Measurements from ENCODE around the gene ARX. TPM values are rescaled to one million over a fixed set of nuclear protein-coding genes. Genes with fewer than 3 reads are reported as not detected.

Gene ARX
- total and polyA plus RNA-seq, 11 donors = not detected

- Histone ChIP-seq H3K4me3 (no peak overlapping the region), H3K4me1 (no peaks in the 10 kb centered on the region), H3K27ac (no peak overlapping the region), H3K36me3 (no peaks in the 10 kb centered on the region), H3K9me3 (no peaks in the 10 kb centered on the region), H3K27me3 (peaks cover 0 to 4% (median 0%) of the 10 kb centered on the region in 9 donors)
- intact Hi-C loops (cut with DNase I) = no loop called here
- DNase-seq (no peak), ATAC-seq (no peak)
- 65 to 79% (median 71%) methylated on average over 3 of the region's 3 CpGs for WGBS, 4 donors
- TF ChIP-seq POLR2A (IDR thresholded peaks at IDR 0.05) = no peak
- no peak for TF ChIP-seq CTCF (IDR thresholded peaks at IDR 0.05)
Observed at GRCh38 chrX:25034889-25035288, 19.1 kb upstream of the ARX start.

GRCh38 chrX:25029288-25029825, 13.6 kb upstream of the ARX start:
- Histone ChIP-seq H3K4me3 (no peak overlapping the region), H3K9me3 (no peaks in the 10 kb centered on the region), H3K27me3 (peaks cover 0 to 32% (median 3%) of the 10 kb centered on the region in 9 donors), H3K36me3 (no peaks in the 10 kb centered on the region), H3K4me1 (no peaks in the 10 kb centered on the region), H3K27ac (no peak overlapping the region)
- intact Hi-C loops (cut with DNase I) = no loop called here
- DNase-seq (no peak), ATAC-seq (no peak)
- 74 to 92% (median 88%) methylated on average over 16 of the region's 16 CpGs for WGBS, 4 donors
- TF ChIP-seq CTCF (IDR thresholded peaks at IDR 0.05) (no peak), POLR2A (IDR thresholded peaks at IDR 0.05) (no peak)

- TF ChIP-seq CTCF (IDR thresholded peaks at IDR 0.05) = no peak
- TF ChIP-seq POLR2A (IDR thresholded peaks at IDR 0.05) = no peak
- Histone ChIP-seq H3K4me3 (no peak overlapping the region), H3K27me3 (peaks cover 0 to 38% (median 5%) of the 10 kb centered on the region in 9 donors), H3K4me1 (no peaks in the 10 kb centered on the region), H3K36me3 (no peaks in the 10 kb centered on the region), H3K9me3 (no peaks in the 10 kb centered on the region), H3K27ac (no peak overlapping the region)
- no peak for ATAC-seq
- 73 to 84% (median 79%) methylated on average over 7 of the region's 7 CpGs for WGBS, 4 donors
- intact Hi-C loops (cut with DNase I) = no loop called here
- no peak for DNase-seq
Observed at GRCh38 chrX:25028726-25029125, 13.0 kb upstream of the ARX start.

- no peak for ATAC-seq
- TF ChIP-seq CTCF (IDR thresholded peaks at IDR 0.05) (no peak), POLR2A (IDR thresholded peaks at IDR 0.05) (no peak)
- 38 to 46% (median 44%) methylated on average over 6 of the region's 6 CpGs for WGBS, 4 donors
- no peak overlapping the region for H3K27ac ChIP-seq
- H3K4me3 ChIP-seq = no peak overlapping the region
- H3K4me1 ChIP-seq = no peaks in the 10 kb centered on the region
- H3K36me3 ChIP-seq = no peaks in the 10 kb centered on the region
- no peak for DNase-seq
- intact Hi-C loops (cut with DNase I) = no loop called here
- no peaks in the 10 kb centered on the region for H3K9me3 ChIP-seq
- peaks cover 7 to 56% (median 26%) of the 10 kb centered on the region in 9 donors for H3K27me3 ChIP-seq
Observed at GRCh38 chrX:25026576-25026975, 10.8 kb upstream of the ARX start.
